NOMO-1 (cell line): ENCODE measurements around the gene SLC8A1.
"Not testable (repeated sequence)": the region's sequence is repeated elsewhere in the genome, so short reads cannot be mapped to it uniquely, and the experiment has no call there.

ENCODE experiments used
- DNase-seq, 2 experiments: peaks; one replicate each; lab custom pipeline; 2025; ENCODE audit not compliant: unreplicated experiment in 2 of 2; lab: John Stamatoyannopoulos, UW

Gene SLC8A1

GRCh38 chr2:40098786-40099470 is 353.0 kb downstream of the SLC8A1 start:
- DNase-seq, result no peak

- DNase-seq, result no peak
These were observed 354.1 kb downstream of the SLC8A1 start for GRCh38 chr2:40097691-40098385.

GRCh38 chr2:40096360-40096759 is 355.5 kb downstream of the SLC8A1 start:
- no peak for DNase-seq

GRCh38 chr2:40095000-40095399 is 356.9 kb downstream of the SLC8A1 start:
- no peak for DNase-seq

- no peak for DNase-seq
These were observed 357.4 kb downstream of the SLC8A1 start for GRCh38 chr2:40094451-40094850.

GRCh38 chr2:40093021-40093675 is 358.7 kb downstream of the SLC8A1 start:
- no peak for DNase-seq

- DNase-seq, result no peak
These were observed 361.8 kb downstream of the SLC8A1 start for GRCh38 chr2:40090044-40090443.

GRCh38 chr2:40087927-40088326 is 364.0 kb downstream of the SLC8A1 start:
- DNase-seq, result no peak

- no peak for DNase-seq
These were observed 364.5 kb downstream of the SLC8A1 start for GRCh38 chr2:40087434-40087833.

- no peak for DNase-seq
These were observed 366.1 kb downstream of the SLC8A1 start for GRCh38 chr2:40085786-40086185.

- not testable (repeated sequence) for DNase-seq
These were observed 378.6 kb downstream of the SLC8A1 start for GRCh38 chr2:40073336-40073735.

GRCh38 chr2:40072442-40073232 is 379.3 kb downstream of the SLC8A1 start:
- DNase-seq, result no peak

GRCh38 chr2:40062381-40062780 is 389.5 kb downstream of the SLC8A1 start:
- no peak for DNase-seq

- DNase-seq, result no peak
These were observed 402.1 kb downstream of the SLC8A1 start for GRCh38 chr2:40049781-40050180.

- no peak for DNase-seq
These were observed 403.4 kb downstream of the SLC8A1 start for GRCh38 chr2:40048506-40048905.

GRCh38 chr2:40047406-40047805 is 404.5 kb downstream of the SLC8A1 start:
- no peak for DNase-seq
